A549 (cell line): ENCODE data around the gene TRPV3.

Source experiments
- HDAC2 ChIP-seq: fragments of 200-600 bp; sonication (generic); IDR thresholded peaks from 2 replicates; pipeline ENCODE4 v1.6.1; 2016
- JUNB ChIP-seq: fragments of >200 bp; sonication (Bioruptor Twin); formaldehyde crosslinking; IDR thresholded peaks from 2 replicates; pipeline ENCODE4 v1.6.1; 2016
- MAFK ChIP-seq: fragments of 450-650 bp; IDR thresholded peaks from 2 replicates; pipeline ENCODE4 v1.6.1; 2014; ENCODE audit not compliant: partially characterized antibody
- NPAS2 ChIP-seq: fragments of 250-450 bp; sonication (Bioruptor Pico); IDR thresholded peaks from 2 replicates; pipeline ENCODE4 v1.8.0; 2022; ENCODE audit warnings: mild to moderate bottlenecking, moderate library complexity, borderline replicate concordance
- RFX5 ChIP-seq: fragments of 450-650 bp; IDR thresholded peaks from 2 replicates; pipeline ENCODE4 v1.7.1; 2014; ENCODE audit warnings: antibody characterized with exemption, mild to moderate bottlenecking, moderate library complexity
- TF ChIP-seq, protein P1 (sequence below): fragments of >200 bp; sonication (Bioruptor Twin); formaldehyde crosslinking; IDR thresholded peaks from 3 replicates; pipeline ENCODE4 v1.5.1; 2016

DNA sequence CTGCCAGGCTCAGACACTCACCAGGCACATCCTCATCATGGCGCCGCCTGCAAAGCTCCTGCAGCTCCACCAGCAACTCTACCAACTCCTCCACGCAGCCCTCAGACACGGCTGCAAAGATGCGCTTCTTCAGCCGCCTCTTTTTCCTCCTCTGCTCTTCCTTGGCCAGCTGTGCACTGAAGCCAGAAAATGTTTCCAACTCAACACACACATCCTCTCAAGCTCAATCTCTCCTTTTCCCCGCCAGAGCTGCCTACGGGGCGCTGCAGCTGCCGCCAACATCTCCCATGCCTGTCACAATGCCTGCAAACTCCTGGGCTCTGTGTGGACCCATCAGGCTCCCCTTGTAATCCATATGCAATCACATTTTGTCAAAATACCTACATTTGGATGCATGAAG is 14.2 kb downstream of the TRPV3 start:
- TF ChIP-seq, protein P1, sequence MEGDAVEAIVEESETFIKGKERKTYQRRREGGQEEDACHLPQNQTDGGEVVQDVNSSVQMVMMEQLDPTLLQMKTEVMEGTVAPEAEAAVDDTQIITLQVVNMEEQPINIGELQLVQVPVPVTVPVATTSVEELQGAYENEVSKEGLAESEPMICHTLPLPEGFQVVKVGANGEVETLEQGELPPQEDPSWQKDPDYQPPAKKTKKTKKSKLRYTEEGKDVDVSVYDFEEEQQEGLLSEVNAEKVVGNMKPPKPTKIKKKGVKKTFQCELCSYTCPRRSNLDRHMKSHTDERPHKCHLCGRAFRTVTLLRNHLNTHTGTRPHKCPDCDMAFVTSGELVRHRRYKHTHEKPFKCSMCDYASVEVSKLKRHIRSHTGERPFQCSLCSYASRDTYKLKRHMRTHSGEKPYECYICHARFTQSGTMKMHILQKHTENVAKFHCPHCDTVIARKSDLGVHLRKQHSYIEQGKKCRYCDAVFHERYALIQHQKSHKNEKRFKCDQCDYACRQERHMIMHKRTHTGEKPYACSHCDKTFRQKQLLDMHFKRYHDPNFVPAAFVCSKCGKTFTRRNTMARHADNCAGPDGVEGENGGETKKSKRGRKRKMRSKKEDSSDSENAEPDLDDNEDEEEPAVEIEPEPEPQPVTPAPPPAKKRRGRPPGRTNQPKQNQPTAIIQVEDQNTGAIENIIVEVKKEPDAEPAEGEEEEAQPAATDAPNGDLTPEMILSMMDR = no peak
- TF ChIP-seq NPAS2 (CRISPR knock-in tag) = no peak
- TF ChIP-seq RFX5 = no peak
- no peak for TF ChIP-seq JUNB
- TF ChIP-seq MAFK = no peak
- TF ChIP-seq HDAC2 = no peak
